DMS79 treated with DMSO at 0.1 percent for 48 hours (cell line): Measurements from ENCODE around the gene FGF4.

Source experiments
- DNase-seq: peaks from one replicate; lab custom pipeline; 2025; lab: John Stamatoyannopoulos, UW

Gene FGF4, protein sequence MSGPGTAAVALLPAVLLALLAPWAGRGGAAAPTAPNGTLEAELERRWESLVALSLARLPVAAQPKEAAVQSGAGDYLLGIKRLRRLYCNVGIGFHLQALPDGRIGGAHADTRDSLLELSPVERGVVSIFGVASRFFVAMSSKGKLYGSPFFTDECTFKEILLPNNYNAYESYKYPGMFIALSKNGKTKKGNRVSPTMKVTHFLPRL

DNA sequence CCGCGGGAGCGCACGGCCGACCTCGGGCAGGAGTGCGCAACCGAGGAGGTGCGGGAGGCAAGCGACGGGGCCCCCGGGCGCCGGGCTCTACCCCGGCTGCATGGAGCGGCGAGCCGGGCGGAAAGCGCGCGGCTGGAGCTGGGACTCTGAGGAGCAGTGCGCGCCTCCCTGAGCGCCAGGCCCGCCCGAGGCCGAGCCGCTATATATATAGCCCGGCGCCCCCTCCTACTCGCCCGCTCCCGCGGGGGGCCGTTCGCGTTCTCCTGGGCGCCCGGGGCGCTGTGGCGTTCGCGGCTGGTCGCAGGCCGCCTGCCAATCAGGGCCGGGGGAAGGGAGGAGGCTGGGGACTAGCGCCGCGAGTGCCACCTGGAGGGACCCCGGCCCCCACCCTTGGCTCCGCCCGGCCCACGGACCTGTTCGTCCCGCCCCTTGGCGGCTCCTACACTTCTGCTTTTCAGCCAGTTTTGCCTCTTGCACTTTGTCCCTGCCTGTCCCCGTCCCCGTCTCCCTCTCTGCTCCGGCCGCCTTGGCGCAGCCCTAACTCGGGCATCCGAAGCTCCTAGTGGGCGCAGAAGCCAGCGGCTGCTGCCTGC lies at the start of gene FGF4:
Gene FGF4 (minus strand): TSS at position 179 of the 593 bp plus-strand sequence. CDS start 257 bp downstream, outside the sequence.
- DNase-seq: no peak

DNA sequence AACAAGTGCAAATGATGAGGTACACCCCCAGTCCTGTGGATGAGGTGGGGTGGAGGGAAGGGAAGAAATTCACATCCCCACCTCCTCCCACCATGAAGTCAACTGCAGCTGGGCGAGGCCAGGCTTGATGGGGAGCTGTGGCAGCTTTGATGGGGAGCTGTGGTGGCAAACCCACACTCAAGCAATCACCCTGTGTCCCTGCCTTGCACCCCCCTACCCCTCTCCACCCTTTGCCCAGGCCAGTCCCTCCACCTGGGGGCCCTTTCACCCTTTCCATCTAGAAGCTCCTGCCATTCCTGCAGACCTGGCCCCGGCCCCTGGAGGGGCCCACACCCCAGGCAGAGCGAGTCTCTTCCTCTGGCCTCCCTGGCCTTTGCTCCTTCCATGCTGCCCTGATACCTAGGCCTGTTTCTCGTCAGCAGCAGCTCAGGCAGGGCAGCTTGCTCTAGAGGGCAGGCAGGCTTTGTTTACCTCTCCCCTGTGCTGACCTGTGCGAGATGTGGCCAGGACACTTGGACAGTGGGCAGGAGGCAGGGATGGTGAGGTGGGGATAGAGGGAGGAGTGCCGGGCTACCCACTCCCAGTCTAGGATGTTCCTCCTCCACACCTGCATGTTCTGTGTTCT lies 48.6 kb upstream of the FGF4 start:
- no peak for DNase-seq

- DNase-seq: no peak
Observed at GRCh38 chr11:69822676-69823494, 47.7 kb upstream of the FGF4 start.

GRCh38 chr11:69821511-69822040 lies 46.4 kb upstream of the FGF4 start:
- no peak for DNase-seq

DNA sequence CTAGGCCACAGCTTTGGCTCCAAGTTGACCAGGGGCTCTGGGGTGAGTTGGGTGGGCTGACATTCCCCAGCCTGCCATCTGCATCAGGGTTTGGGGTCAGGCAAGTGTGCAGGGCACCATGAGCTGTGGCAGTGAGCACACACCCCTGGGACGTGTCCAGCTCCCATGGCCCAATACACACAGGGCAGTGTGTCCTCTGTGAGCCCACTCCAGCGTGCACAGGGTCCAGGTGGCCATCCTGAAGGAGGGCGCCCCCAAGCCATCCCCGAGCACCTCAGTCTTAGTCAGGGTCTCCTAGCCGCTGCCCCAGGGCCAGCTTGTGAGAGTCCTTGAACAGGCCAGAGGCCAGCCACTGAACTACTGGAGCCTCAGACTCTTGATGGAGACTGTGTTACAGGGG lies 45.3 kb upstream of the FGF4 start:
- DNase-seq: no peak

- no peak for DNase-seq
Observed at GRCh38 chr11:69819541-69820070, 44.5 kb upstream of the FGF4 start.

DNA sequence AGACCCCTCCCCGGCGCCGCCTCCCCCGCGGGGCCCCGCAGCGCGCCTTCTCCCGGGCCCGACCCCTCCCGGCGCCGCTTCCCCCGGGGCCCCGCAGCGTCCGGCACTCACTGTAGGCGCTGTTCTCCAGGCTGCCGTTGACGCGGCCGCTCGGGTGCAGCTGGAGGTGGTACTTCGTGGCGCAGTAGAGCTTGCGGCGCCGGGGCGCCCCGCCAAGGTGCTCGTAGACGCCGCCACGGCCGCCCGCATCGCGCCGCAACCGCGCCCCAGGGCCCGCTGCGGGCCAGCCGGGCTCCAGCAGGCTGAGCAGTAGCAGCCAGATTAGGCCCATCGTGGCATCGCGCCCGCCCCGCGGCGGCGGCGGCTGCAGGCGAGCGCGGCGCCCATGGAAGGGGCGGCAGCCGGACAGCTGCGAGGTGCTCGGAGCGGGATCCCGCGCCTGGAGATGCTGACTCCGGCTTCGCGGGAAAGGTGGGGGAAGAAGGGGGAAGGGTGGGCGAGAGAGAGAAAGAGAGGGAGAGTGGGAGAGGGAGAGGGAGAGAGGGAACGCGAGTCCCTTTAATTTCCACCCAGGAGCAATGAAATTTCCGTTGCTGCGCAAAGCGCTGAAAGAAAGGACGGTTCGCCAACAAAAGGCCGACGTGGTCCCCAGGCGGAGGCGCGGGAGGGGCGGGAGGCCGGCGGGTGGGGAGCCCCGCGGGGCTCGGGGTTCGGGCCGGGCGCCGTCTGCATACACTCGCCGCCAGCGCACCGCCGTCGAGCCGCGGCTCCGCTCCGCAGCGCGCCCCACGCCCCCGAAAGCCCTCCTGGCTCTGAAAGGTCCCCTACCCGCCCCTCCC lies 43.7 kb upstream of the FGF4 start, which contains the start of gene FGF3:
Gene FGF3 (minus strand): TSS at position 814 of the 839 bp plus-strand sequence. CDS start 483 bp downstream, at position 331.
- no peak for DNase-seq

GRCh38 chr11:69818231-69818602 lies 43.1 kb upstream of the FGF4 start:
- no peak for DNase-seq

GRCh38 chr11:69817265-69818230 lies 42.4 kb upstream of the FGF4 start:
- DNase-seq: no peak

DNA sequence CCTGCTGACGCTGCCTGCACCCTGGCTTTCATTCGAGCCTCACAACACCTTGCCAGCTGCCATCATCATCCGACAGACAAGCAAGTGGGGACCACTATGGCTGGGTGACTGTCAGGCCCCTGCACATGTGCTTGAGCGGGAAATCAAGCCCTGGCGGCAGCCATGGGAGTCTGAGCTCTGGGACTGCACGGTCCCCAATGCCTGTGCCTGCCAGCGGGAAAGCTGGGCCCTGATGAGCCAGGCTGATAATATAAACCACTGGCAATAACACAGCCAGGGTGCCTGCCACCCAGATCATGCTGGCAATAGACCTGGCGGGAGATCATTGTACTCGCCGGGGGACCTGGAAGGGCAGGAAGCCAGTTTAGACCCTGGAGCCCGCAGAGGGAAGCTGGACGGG lies 41.5 kb upstream of the FGF4 start:
- no peak for DNase-seq

DNA sequence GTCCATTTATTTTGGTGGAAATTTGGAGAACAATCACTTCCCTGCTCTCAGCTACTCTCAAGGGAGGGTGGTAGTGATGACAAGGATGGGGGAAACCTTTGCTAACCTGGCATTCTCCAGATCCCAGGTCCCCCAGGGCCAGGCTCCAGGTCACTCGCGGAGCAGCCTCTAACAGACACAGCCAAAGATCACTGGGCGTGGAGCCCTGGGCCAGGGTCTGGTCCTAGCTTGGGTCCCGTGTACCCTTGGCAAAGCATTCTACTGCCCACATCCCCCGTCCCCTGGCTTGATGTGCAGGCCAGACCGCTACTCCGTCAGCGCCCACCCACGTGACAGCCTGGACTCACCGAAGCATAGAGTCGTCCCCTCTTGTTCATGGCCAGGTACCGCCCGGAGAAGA lies 40.8 kb upstream of the FGF4 start:
- no peak for DNase-seq

GRCh38 chr11:69814902-69815301 lies 39.8 kb upstream of the FGF4 start:
- no peak for DNase-seq

DNA sequence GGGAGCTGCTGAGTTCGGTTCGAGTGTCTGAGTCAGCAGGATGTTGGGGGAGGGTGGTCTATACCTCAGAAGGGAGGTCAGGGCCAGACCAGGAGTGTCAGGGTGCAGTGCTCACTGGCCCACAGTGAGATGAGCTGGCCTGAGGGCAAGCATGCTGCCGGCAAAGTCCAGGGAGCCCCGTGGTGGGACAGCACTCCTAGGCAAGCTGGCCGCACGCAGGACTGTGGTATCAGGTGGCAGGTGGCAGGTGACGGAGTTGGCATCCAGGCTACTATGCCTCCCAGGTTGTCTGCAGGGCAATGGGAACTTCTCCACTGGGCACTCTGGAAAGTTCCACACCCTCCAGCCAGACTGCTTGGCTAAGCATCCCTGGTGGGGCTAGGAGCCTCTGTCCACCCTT lies 39.3 kb upstream of the FGF4 start:
- DNase-seq: no peak

DNA sequence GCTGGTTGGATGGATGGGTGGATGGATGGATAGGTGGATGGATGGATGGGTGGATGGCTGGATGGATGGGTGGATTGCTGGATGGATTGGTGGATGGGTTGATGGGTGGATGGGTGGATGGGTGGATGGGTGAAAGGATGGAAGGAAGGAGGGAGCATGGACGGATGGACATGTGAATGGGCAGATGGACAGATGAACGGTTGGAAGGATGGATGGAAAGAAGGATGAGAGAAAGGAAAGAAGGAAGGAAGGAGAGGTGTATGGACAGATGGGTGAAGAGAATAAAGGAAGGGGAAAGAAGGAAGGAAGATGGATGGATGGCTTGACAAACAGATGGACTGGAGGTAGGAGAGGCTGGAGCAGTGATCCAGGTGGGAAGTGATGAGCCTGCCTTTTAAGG lies 38.7 kb upstream of the FGF4 start:
- DNase-seq: no peak

- no peak for DNase-seq
Observed at GRCh38 chr11:69812946-69813345, 37.8 kb upstream of the FGF4 start.

DNA sequence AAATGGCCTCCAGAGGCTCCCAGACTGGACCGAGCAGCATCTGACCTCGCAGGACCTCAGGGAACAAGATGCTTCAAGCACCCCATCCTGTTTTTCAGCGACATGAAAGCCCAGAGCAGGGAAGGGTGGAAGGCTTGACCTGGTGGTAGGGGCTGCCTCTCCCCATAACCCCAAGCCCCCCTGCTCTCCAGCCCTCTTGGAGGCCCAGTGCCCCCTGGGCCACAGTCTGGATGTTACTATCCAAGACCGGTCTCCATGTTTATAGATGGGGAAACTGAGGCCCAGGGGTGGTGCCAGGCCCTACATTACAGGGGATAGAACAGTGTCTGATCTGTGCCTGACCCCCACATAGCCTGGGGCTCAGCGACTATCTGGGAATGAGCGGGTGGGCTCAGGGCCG lies 37.1 kb upstream of the FGF4 start:
- no peak for DNase-seq

DNA sequence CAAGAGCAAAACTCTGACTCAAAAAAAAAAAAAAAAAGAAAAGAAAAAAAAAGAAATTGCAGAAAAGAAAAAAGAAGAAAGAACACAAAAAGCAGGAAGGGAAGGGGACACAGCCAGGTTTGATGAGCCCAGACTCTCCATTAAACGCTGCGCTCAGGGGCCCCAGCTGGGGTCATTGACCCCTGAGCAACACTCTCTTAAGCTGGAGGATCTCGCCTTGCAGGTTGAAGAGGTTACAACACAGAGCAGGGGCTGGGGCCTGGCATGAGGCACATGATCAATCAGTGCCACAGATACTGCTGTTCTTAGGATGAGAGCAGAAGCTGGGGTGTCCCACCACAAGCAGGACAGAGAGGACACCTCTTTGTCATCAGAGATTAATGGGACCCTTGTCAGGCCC lies 36.3 kb upstream of the FGF4 start:
- no peak for DNase-seq

DNA sequence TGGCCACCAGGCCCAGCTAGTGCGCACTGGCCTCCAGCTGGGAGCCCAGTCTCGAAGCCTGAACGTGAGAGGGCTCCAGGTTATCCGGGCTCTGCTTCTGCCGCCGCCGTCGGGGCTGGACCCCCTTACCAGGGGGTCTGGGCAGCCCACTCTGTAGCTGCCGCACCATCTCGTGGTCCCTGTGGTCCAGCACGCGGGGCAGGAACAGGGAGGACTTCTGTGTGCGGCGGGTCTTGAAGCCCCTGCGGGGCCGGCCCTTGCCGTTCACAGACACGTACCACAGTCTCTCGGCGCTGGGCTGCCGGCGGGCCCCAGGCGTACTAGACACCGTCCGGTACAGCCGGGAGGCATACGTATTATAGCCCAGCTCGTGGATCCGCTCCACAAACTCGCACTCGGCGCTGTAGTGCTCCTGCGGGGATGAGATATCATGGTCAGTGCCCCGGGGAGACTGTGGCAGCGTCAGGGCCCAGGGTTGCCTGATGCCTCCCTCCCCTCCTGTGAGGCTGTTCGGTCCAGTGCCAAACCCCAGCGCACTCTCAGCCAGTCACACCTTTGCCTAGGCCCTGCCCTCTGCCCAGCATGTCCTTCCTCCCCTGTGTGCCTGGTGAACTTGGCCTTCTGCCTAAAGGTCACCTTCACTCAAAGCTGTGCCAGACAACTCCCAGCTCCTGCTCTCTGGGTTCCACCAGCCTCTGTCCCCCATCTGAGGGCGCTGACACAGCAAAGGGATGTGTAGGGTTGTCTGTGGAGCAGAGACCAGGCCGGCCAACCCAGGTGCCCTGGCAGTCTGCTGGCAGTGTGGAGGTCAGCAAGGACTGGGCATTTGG lies 35.4 kb upstream of the FGF4 start:
- no peak for DNase-seq

- DNase-seq: no peak
Observed at GRCh38 chr11:69808667-69809086, 33.5 kb upstream of the FGF4 start.
